Panc1 (cell line): ENCODE results near the gene CLCN1. TPM values are rescaled to one million over a fixed set of nuclear protein-coding genes. Genes with fewer than 3 reads are reported as not detected.

Experiments used
- ATAC-seq: fragments of 200-7000 bp; cut with Tn5 transposase; 2 replicates; pipeline ENCODE4 v1.9.1; 2020; ENCODE audit warnings: mild to moderate bottlenecking, moderate library complexity
- BruUV-seq: library from RNA; stranded (reverse); fragments of 400-500 nt; replicated peaks from 2 replicates; lab custom pipeline; 2021; lab: Mats Ljungman, UMichigan
- CTCF ChIA-PET: fragments of 300-600 bp; sonication (Branson Sonifier 250); formaldehyde crosslinking; loops from one replicate; lab custom pipeline; 2022; ENCODE audit warnings: antibody characterized with exemption; lab: Charles Lee
- POLR2A ChIA-PET: fragments of 300-600 bp; sonication (Branson Sonifier 250); formaldehyde crosslinking; loops from one replicate; lab custom pipeline; 2022; ENCODE audit warnings: antibody characterized with exemption; lab: Charles Lee
- DNase-seq: peaks from one replicate; pipeline ENCODE4 v3.0.0-alpha.2; 2010; ENCODE audit warnings: low read depth, low spot score
- H3K27ac ChIP-seq: 2 replicates; pipeline ENCODE4 v1.5.1; 2011; ENCODE audit warnings: mild to moderate bottlenecking, low read length, inconsistent platforms
- H3K27me3 ChIP-seq: fragments of 200-500 bp; sonication (Bioruptor generic); 2 replicates; pipeline ENCODE4 v1.6.0; 2014; ENCODE audit warnings: low read length, inconsistent platforms; ENCODE audit not compliant: control insufficient read depth, insufficient read depth
- H3K36me3 ChIP-seq: fragments of 200-500 bp; sonication (Bioruptor generic); 2 replicates; pipeline ENCODE4 v1.5.1; 2014; ENCODE audit warnings: inconsistent platforms, mild to moderate bottlenecking, low read length, moderate library complexity; ENCODE audit not compliant: control insufficient read depth, insufficient read depth
- H3K4me1 ChIP-seq: 2 replicates; pipeline ENCODE4 v1.5.1; 2011; ENCODE audit warnings: inconsistent platforms, mild to moderate bottlenecking, low read length, moderate library complexity; ENCODE audit not compliant: control insufficient read depth, insufficient read depth
- H3K4me3 ChIP-seq, 2 experiments: 2 replicates each; pipeline ENCODE4 v1.5.1; 2011 to 2012; ENCODE audit warnings: low read depth in 2 of 2, low read length in 2 of 2, mild to moderate bottlenecking in 2 of 2, inconsistent platforms in 1 of 2, moderate library complexity in 1 of 2
- H3K9me3 ChIP-seq: fragments of 200-500 bp; sonication (Bioruptor generic); 2 replicates; pipeline ENCODE4 v1.5.1; 2014; ENCODE audit warnings: low read depth, mild to moderate bottlenecking, inconsistent platforms, low read length, moderate library complexity; ENCODE audit not compliant: control insufficient read depth, insufficient read depth
- CTCF ChIP-seq: fragments of 450-650 bp; IDR thresholded peaks from 2 replicates; pipeline ENCODE4 v1.5.1; 2017; ENCODE audit warnings: mild to moderate bottlenecking
- POLR2AphosphoS5 ChIP-seq: IDR thresholded peaks from 2 replicates; pipeline ENCODE4 v1.6.1; 2012; ENCODE audit warnings: mild to moderate bottlenecking, low read depth, low read length, moderate library complexity
- REST ChIP-seq, 2 experiments: IDR thresholded peaks; 2 replicates each; pipeline ENCODE4 v1.6.1; 2011 to 2012; ENCODE audit warnings: low read depth in 2 of 2, control low read depth in 1 of 2, low read length in 1 of 2, mild to moderate bottlenecking in 1 of 2, moderate library complexity in 1 of 2; ENCODE audit not compliant: insufficient read depth in 1 of 2
- SIN3A ChIP-seq: IDR thresholded peaks from 2 replicates; pipeline ENCODE4 v1.6.1; 2012; ENCODE audit warnings: low read depth, mild to moderate bottlenecking, low read length, moderate library complexity, borderline replicate concordance; ENCODE audit not compliant: insufficient read depth
- TCF7L2 ChIP-seq: IDR thresholded peaks from 2 replicates; pipeline ENCODE4 v1.6.1; 2011; ENCODE audit warnings: mild to moderate bottlenecking, low read depth, low read length, inconsistent platforms
- in situ Hi-C: cut with HindIII; loops from 2 replicates; pipeline ENCODE4 v1.10.0; 2016; ENCODE audit warnings: low sequenced_read_pairs, low pct_unique_long_range_greater_than_20kb
- intact Hi-C: fragments of 100-400 bp; cut with micrococcal nuclease; formaldehyde crosslinking; loops from one replicate; pipeline ENCODE4 v1.10.0; 2022; ENCODE audit not compliant: unreplicated experiment
- total RNA-seq: library from RNA; stranded (reverse); gene quantifications from one replicate; pipeline ENCODE4 v1.2.1, GENCODE V29; 2021; ENCODE audit not compliant: unreplicated experiment

CLCN1 gene
- total RNA-seq, 1 experiment from 2014 or later: 0.15 TPM

GRCh38 chr7:143394777-143395176 lies 78.9 kb downstream of the CLCN1 start:
- in situ Hi-C loops: no loop called here
- ChIA-PET CTCF (no interaction called here), POLR2A (no interaction called here)
- intact Hi-C loops: no loop called here
- no peak for TF ChIP-seq REST (IDR thresholded peaks at IDR 0.05; ENCODE audit: insufficient read depth in 1 of 2, low read depth in 2 of 2, low read length in 1 of 2)
- TF ChIP-seq CTCF: no peak
- no peak for TF ChIP-seq POLR2AphosphoS5
- no peak for TF ChIP-seq SIN3A
- TF ChIP-seq TCF7L2: no peak
- BruUV-seq: no TSS peak
- H3K36me3 ChIP-seq: no peaks in the 10 kb centered on the region
- H3K27ac ChIP-seq: no peak overlapping the region
- DNase-seq (no peak), ATAC-seq (no peak)
- no peaks in the 10 kb centered on the region for H3K27me3 ChIP-seq
- no peak overlapping the region for H3K4me3 ChIP-seq
- no peaks in the 10 kb centered on the region for H3K4me1 ChIP-seq
- no peaks in the 10 kb centered on the region for H3K9me3 ChIP-seq

GRCh38 chr7:143395187-143396149 lies 79.6 kb downstream of the CLCN1 start:
- in situ Hi-C loops (no loop called here), intact Hi-C loops (no loop called here)
- H3K4me1 ChIP-seq: no peaks in the 10 kb centered on the region
- no TSS peak for BruUV-seq
- no peak overlapping the region for H3K27ac ChIP-seq
- no peak for ATAC-seq
- H3K36me3 ChIP-seq: no peaks in the 10 kb centered on the region
- ChIA-PET POLR2A (no interaction called here), CTCF (no interaction called here)
- H3K9me3 ChIP-seq: no peaks in the 10 kb centered on the region
- TF ChIP-seq REST (IDR thresholded peaks at IDR 0.05; ENCODE audit: insufficient read depth in 1 of 2, low read depth in 2 of 2, low read length in 1 of 2): no peak
- TF ChIP-seq POLR2AphosphoS5: no peak
- no peak for TF ChIP-seq SIN3A
- no peak for TF ChIP-seq TCF7L2
- TF ChIP-seq CTCF: no peak
- DNase-seq: no peak
- no peak overlapping the region for H3K4me3 ChIP-seq
- no peaks in the 10 kb centered on the region for H3K27me3 ChIP-seq
